Measurements from ENCODE around the gene FBXO48.
"Not testable (repeated sequence)": the region's sequence is repeated elsewhere in the genome, so short reads cannot be mapped to it uniquely, and the experiment has no call there.

FBXO48 gene

GRCh38 chr2:68505603-68506159, 38.6 kb upstream of the FBXO48 start:
- no peak overlapping the region for H3K4me3 ChIP-seq (ENCODE audit: low read depth, low read length)
- TF ChIP-seq CTCF (IDR thresholded peaks at IDR 0.05; ENCODE audit: low read depth, low read length, missing control alignments), result no peak
- DNase-seq (ENCODE audit: low read depth), result no peak

DNA sequence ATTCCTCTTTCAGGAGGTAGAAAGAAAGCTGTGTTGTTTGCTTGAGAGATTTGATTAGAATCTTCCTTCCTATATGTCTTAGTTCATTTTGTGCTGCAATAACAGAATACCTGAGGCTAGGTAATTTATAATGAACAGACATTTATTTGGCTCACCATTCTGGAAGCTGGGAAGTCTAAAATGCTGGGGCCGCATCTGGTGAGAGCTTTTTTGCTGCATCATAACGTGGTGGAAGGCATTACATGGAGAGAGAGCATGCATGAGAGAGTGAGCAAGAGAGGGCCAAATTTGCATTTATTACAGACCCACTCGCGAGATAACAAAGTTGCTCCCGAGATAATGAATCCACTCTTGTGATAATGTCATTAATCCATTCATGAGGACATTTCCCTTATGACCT, 34.7 kb upstream of the FBXO48 start:
- no peak for TF ChIP-seq CTCF (IDR thresholded peaks at IDR 0.05; ENCODE audit: low read depth, low read length, missing control alignments)
- no peak overlapping the region for H3K4me3 ChIP-seq (ENCODE audit: low read depth, low read length)
- DNase-seq (ENCODE audit: low read depth), result no peak

DNA sequence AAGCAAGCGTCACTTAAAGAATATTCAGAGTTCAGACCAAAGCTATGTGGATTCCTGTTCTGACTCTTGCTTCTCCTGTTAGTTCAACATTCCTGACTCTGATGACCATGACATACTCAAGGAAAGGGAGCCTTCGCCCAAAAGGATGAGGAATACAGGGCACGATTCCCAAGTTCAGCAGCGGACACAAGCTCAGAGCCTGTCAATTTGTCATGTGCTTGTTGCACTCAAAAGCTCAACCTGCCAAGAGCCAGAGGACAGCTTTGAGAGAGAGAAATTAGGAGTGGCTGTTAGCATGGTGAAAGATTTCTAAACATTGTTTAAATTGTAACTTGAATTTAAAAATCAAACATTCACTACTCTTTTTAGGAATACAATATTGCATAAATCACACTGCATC, 33.6 kb upstream of the FBXO48 start:
- no peak for DNase-seq (ENCODE audit: low read depth)
- H3K4me3 ChIP-seq (ENCODE audit: low read depth, low read length), result no peak overlapping the region
- TF ChIP-seq CTCF (IDR thresholded peaks at IDR 0.05; ENCODE audit: low read depth, low read length, missing control alignments), result no peak

- no peak for TF ChIP-seq CTCF (IDR thresholded peaks at IDR 0.05; ENCODE audit: low read depth, low read length, missing control alignments)
- no peak for DNase-seq (ENCODE audit: low read depth)
- no peak overlapping the region for H3K4me3 ChIP-seq (ENCODE audit: low read depth, low read length)
These were observed 32.0 kb upstream of the FBXO48 start for GRCh38 chr2:68499133-68499532.

DNA sequence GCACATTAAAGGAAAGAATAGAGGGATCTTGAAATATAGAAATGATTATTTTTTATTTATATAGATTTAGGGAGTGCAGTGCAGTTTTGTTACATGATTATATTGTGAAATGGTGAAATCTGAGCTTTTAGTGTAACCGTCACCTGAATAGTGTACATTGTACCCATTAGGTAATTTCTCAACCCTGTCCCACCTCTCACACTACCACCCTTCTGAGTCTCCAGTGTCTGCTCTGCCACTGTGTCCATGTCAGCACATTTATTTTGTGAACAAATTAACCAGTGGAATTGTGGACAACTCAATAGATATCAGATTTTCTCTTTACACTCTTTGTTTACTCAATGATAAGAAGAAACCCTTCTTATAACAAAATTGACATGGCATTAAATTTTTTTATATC, 24.5 kb upstream of the FBXO48 start:
- no peak for TF ChIP-seq CTCF (IDR thresholded peaks at IDR 0.05; ENCODE audit: low read depth, low read length, missing control alignments)
- DNase-seq (ENCODE audit: low read depth), result no peak
- H3K4me3 ChIP-seq (ENCODE audit: low read depth, low read length), result no peak overlapping the region

DNA sequence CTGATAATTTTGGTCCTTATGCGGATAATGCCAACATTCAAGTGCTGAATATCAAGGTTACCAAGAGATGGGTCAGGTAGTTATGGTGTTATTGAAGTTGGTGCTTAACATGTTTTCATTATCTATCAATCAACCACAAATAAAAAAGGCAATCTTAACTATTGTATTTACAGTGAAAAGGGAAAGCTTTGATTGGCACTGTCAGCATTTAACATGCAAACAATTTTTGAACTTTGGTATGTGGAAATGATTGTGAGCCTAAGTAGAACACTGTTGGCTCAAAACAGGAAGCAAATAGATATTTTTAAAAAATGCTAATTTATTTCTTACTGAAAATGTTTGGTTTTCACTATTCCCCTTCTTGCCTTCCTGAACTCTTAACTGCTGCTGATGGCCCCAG, 22.2 kb upstream of the FBXO48 start:
- H3K4me3 ChIP-seq (ENCODE audit: low read depth, low read length), result no peak overlapping the region
- no peak for TF ChIP-seq CTCF (IDR thresholded peaks at IDR 0.05; ENCODE audit: low read depth, low read length, missing control alignments)
- DNase-seq (ENCODE audit: low read depth), result no peak

DNA sequence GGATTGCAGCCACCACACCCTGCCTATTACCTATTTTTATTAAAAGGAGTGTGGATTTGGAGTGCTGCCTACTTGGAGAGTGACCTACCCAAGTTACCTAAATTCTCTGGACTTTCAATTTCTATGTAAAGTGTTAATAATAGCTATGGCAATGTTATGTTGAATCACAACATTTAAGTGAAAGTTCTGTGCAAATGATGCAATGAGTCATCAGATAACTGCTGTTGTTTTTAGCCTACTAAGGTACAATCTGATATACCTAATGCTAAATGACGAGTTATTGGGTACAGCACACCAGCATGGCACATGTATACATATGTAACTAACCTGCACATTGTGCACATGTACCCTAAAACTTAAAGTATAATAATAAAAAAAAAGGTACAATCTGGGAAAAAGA, 21.5 kb upstream of the FBXO48 start:
- H3K4me3 ChIP-seq (ENCODE audit: low read depth, low read length); DNase-seq (ENCODE audit: low read depth): not testable (repeated sequence)
